OCI-LY3 (cell line): ENCODE data around the gene ESYT2.

Source experiments
- H2AFZ ChIP-seq: fragments of 200-600, 300-600 bp; shearing (Covaris generic); 2 replicates; pipeline ENCODE4 v1.6.0; 2014; ENCODE audit warnings: antibody characterized with exemption, low read depth, low read length
- H3K27ac ChIP-seq: fragments of 200-600, 300-600 bp; sonication (generic); 2 replicates; pipeline ENCODE4 v1.5.1; 2014; ENCODE audit warnings: mild to moderate bottlenecking, low read length, moderate library complexity, mixed read lengths
- H3K27me3 ChIP-seq: fragments of 200-600, 300-600 bp; sonication (generic); 2 replicates; pipeline ENCODE4 v1.6.1; 2014; ENCODE audit warnings: low read depth, low read length, mixed read lengths
- H3K36me3 ChIP-seq: fragments of 200-600, 300-600 bp; sonication (generic); replicated peaks from 2 replicates; pipeline ENCODE3; 2014; ENCODE audit warnings: low read depth, low read length, mixed read lengths
- H3K4me1 ChIP-seq: fragments of 300-600, 200-600 bp; sonication (generic); 2 replicates; pipeline ENCODE4 v1.6.1; 2014; ENCODE audit warnings: low read length, mixed read lengths
- H3K4me2 ChIP-seq: fragments of 200-600, 300-600 bp; sonication (generic); 2 replicates; pipeline ENCODE4 v1.6.1; 2014; ENCODE audit warnings: low read length, mixed read lengths
- H3K4me3 ChIP-seq: fragments of 300-600, 200-600 bp; sonication (generic); 2 replicates; pipeline ENCODE4 v1.5.1; 2014; ENCODE audit warnings: antibody characterized with exemption, mild to moderate bottlenecking, low read length, moderate library complexity
- H3K79me2 ChIP-seq: fragments of 300-600, 200-600 bp; shearing (Covaris generic); 2 replicates; pipeline ENCODE4 v1.6.1; 2014; ENCODE audit warnings: mild to moderate bottlenecking, low read length, mixed read lengths
- H3K9ac ChIP-seq: fragments of 300-600, 200-600 bp; shearing (Covaris generic); 2 replicates; pipeline ENCODE4 v1.6.0; 2014; ENCODE audit warnings: mild to moderate bottlenecking, low read length, moderate library complexity
- H3K9me3 ChIP-seq: fragments of 200-600, 300-600 bp; shearing (Covaris generic); 2 replicates; pipeline ENCODE4 v1.6.1; 2014; ENCODE audit warnings: low read length, mixed read lengths; ENCODE audit not compliant: insufficient read depth
- H4K20me1 ChIP-seq: fragments of 200-600, 300-600 bp; sonication (generic); 2 replicates; pipeline ENCODE4 v1.6.1; 2016; ENCODE audit warnings: low read length, mixed read lengths; ENCODE audit not compliant: insufficient read depth
- CTCF ChIP-seq: fragments of 200-600, 300-600 bp; sonication (generic); IDR thresholded peaks from 2 replicates; pipeline ENCODE4 v1.5.1; 2014; ENCODE audit warnings: antibody characterized with exemption, low read length, low read depth
- EZH2phosphoT487 ChIP-seq: fragments of 200-600 bp; shearing (Covaris generic); IDR thresholded peaks from 2 replicates; pipeline ENCODE4 v1.6.1; 2018; ENCODE audit warnings: antibody characterized with exemption, mixed run types, low read depth

ESYT2 gene

GRCh38 chr7:158695726-158696452, 133.4 kb downstream of the ESYT2 start:
- H3K79me2 ChIP-seq: peaks cover 68% of the 10 kb centered on the region
- H3K4me1 ChIP-seq: no peaks in the 10 kb centered on the region
- H3K27me3 ChIP-seq: no peaks in the 10 kb centered on the region
- H3K36me3 ChIP-seq: peaks cover 51% of the 10 kb centered on the region
- H3K27ac ChIP-seq: no peak overlapping the region
- H3K9me3 ChIP-seq: no peaks in the 10 kb centered on the region
- peaks cover 2% of the 10 kb centered on the region; the same call in 1 of the 2 replicates for H4K20me1 ChIP-seq
- no peak for TF ChIP-seq EZH2phosphoT487
- TF ChIP-seq CTCF: peak; percentile 28; the same call in 1 of the 2 replicates
- no peak overlapping the region for H3K4me3 ChIP-seq
- no peak overlapping the region for H2AFZ ChIP-seq
- no peak overlapping the region for H3K4me2 ChIP-seq
- no peak overlapping the region for H3K9ac ChIP-seq

GRCh38 chr7:158695056-158695455, 134.3 kb downstream of the ESYT2 start:
- Histone ChIP-seq H3K27ac (no peak overlapping the region), H3K4me2 (no peak overlapping the region), H2AFZ (no peak overlapping the region), H3K27me3 (no peaks in the 10 kb centered on the region), H3K4me1 (no peaks in the 10 kb centered on the region), H3K36me3 (peaks cover 48% of the 10 kb centered on the region), H3K4me3 (no peak overlapping the region), H4K20me1 (peaks cover 2% of the 10 kb centered on the region; the same call in 1 of the 2 replicates), H3K79me2 (peaks cover 60% of the 10 kb centered on the region), H3K9ac (no peak overlapping the region), H3K9me3 (no peaks in the 10 kb centered on the region)
- TF ChIP-seq CTCF (no peak), EZH2phosphoT487 (no peak)

GRCh38 chr7:158694650-158695049, 134.7 kb downstream of the ESYT2 start:
- H3K4me1 ChIP-seq: no peaks in the 10 kb centered on the region
- H3K4me3 ChIP-seq: no peak overlapping the region
- H3K4me2 ChIP-seq: no peak overlapping the region
- H3K27me3 ChIP-seq: no peaks in the 10 kb centered on the region
- peaks cover 57% of the 10 kb centered on the region for H3K79me2 ChIP-seq
- H3K9ac ChIP-seq: no peak overlapping the region
- peaks cover 2% of the 10 kb centered on the region; the same call in 1 of the 2 replicates for H4K20me1 ChIP-seq
- H3K27ac ChIP-seq: no peak overlapping the region
- H2AFZ ChIP-seq: no peak overlapping the region
- no peak for TF ChIP-seq CTCF
- no peak for TF ChIP-seq EZH2phosphoT487
- peaks cover 47% of the 10 kb centered on the region for H3K36me3 ChIP-seq
- H3K9me3 ChIP-seq: no peaks in the 10 kb centered on the region

- Histone ChIP-seq H3K4me1 (no peaks in the 10 kb centered on the region), H4K20me1 (no peaks in the 10 kb centered on the region; the same call in 1 of the 2 replicates), H3K36me3 (peaks cover 50% of the 10 kb centered on the region), H3K27ac (no peak overlapping the region), H3K9ac (no peak overlapping the region), H3K9me3 (no peaks in the 10 kb centered on the region), H3K79me2 (peaks cover 10% of the 10 kb centered on the region), H2AFZ (no peak overlapping the region), H3K4me2 (no peak overlapping the region), H3K27me3 (no peaks in the 10 kb centered on the region), H3K4me3 (no peak overlapping the region)
- TF ChIP-seq EZH2phosphoT487 (no peak), CTCF (no peak)
Measured at GRCh38 chr7:158689488-158689887, 139.8 kb downstream of the ESYT2 start.
